Ecto neural progenitor cell (in vitro differentiated cells): ENCODE data around the gene COG7.
"Not testable (repeated sequence)": the region's sequence is repeated elsewhere in the genome, so short reads cannot be mapped to it uniquely, and the experiment has no call there.

Experiments
- DNase-seq: peaks from one replicate; pipeline ENCODE4 v3.0.0-alpha.2; 2018; ENCODE audit warnings: low spot score

COG7 gene

DNA sequence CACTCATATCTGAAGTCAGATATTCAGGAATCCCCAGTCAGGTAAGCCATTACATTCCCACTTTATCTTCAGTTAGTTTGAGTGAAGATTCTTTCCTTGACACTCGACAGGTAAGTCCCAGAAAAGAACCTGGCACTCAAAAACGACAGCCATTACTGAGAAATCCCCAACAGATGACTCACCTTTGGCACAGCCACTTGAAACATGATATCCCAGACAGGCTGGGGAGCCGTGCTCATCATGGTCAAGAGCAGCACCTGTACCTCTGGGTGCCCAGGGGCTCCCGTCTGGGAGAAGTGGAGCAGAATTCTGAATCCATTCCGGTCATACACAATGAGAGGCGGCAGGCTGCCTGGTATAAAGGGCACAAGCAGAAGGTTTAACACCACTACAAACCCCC is 16.8 kb upstream of the COG7 start:
- DNase-seq = no peak

DNA sequence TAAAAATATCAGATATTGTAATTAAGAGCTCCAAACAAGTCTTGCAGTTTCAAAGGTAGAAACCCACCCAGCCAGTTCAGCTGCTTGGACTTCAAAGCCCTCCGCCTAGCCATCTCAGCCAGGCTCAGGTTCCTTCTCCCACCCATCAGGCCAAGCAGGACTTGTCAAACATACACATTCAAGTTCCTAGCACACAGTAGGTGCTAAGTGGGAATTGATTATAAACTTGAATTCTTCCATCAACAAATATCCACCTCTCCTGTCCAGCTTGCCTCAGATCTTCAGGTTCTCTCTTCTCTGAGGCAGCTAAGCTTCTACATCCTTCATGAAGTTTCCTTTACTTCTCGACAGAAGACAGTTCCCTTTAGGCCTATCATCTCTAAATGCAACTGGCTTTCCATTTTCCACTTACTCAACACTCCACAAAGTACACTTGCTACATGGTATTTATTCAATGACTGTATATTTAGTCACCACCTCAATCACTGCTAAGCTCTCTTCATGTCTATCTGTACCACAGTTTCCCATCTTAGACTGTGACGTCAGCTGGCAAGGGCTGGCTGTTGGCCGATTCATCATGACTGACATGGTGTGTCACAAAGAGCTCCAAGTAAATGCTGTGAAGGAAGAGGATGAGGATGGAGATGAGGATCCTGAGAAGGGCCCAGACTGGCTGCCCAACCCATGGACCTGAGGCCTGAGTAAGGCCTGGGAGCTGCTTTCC is 13.3 kb upstream of the COG7 start:
- no peak for DNase-seq

DNA sequence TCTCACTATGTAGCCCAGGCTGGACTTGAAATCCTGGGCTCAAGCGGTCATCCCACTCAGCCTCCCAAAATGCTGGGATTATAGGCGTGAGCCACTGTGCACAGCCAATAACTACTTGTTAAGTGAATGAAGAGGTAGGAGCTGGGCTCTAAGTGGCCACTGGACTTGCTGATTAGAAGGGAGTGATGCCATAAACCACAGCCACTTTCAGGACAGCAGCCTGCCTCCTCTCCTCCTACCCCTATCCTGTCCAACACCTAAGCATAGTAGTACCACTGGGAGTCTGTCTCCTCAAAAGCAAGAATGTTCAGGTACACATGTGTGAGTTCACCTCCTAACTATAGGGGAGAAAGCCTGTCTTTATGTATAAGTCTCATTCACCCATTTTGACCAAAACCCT is 12.2 kb upstream of the COG7 start:
- DNase-seq = no peak

DNA sequence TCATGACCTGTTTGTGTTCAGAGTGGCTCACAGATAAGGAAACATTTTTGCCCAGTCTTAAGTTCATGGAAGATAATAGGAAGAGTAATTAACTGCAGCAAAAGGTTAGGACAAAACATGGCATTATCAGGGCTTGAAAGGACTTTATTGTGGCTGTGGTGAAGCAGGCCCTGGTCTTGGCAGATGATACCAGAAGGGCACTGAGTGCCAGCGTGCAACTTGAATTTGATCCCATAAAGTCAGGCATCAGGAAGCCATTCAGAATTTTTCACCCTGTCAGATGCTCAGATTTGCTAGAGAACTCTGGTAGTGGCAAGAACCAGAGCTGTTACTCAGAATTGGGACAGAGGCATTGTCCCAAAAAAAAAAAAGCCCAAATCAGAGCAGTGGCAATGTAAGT is 11.2 kb upstream of the COG7 start:
- DNase-seq = no peak

DNA sequence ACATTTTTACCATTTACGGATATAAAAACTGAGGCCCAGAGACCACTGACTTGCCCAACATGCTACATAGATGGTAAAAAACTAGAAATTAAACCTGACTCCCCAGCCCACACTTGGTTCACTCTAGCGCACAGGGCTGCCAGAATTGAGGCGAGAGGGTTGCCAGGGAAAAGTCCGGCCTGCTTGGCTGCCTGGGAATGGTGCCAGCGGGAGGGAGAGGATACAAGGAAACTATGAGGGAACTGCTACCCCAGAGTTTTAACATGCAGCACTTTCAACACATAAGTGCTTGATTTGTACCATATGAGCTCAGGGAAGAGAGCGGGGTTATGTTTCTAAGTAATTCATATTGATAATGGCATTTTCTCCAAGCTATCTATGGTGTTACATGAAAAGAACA is 10.0 kb upstream of the COG7 start:
- DNase-seq = not testable (repeated sequence)

DNA sequence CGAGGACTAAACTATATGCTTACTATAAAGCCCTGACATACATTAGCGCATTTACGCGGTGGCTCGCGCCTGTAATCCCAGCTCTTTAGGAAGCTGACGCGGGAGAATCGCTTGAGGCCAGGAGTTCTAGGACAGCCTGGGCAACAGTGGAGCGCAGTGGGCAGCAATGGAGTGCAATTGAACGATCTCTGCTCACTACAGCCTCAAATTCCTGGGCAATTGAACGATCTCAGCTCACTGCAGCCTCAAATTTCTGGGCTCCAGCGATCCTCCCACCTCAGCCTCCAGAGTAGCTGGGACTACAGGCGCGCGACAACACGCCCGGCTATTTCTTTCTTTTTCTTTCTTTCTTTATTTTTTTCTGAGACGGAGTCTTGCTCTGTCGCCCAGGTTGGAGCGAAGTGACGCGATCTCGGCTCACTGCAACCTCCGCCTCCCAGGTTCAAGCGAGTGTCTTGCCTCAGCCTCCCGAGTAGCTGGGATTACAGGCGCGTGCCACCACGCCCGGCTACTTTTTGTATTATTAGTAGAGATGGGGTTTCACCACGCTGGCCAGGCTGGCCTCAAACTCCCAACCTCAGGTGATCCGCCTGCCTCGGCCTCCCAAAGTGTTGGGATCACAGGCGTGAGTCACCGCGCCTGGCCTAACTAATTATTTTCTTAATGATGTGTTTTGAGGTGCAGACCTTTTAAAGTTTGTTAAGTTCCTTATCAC is 506 bp upstream of the COG7 start:
- DNase-seq = no peak

DNA sequence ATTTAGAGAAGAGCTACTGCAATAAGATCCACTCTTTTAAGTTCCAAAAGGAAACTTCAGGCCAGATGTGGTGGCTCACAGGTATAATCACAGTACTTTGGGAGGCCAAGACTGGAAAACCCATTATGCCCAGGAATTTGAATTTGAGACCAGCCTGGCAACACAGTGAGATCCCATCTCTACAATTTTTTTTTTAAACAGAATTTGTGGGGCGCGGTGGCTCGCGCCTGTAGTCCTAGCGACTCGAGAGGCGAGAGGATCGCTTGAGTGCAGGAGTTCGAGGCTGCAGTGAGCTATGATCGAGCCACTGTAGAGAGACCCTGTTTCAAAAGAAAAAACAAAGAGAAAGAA is 793 bp downstream of the COG7 start:
- DNase-seq = no peak

DNA sequence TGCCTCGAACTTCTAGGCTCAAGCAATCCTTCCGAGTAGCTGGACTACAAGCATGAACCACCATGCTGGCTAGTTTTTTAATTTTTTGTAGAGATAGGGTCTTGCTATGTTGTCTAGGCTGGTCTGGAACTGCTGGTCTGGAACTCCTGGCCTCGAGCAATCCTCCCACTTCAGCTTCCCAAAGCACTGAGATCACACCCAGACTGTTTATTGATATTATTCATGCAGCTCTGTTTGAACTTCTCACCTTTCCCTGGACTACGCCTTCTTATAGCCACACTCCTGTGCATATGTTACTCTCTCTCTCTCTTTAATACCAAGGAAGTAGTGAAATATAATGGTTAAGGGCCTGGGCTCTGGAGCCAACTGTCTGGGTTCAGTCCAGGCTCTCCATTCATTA is 4.6 kb downstream of the COG7 start:
- DNase-seq = no peak

DNA sequence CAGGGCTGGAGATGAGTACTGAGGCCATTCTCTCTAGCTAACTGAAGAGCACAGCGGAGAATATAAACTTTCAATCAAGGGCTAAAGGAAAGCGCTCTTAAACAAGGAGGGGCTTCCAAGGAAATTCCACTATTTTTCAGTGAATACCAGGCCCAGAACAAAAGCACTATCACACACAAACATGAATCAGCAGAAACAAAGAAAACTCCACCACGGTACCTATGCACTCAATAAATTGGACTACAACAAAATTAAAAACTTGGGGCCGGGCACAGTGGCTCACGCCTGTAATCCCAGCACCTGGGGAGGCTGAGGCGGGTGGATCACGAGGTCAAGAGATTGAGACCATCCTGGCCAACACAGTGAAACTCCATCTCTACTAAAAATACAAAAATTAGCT is 15.4 kb downstream of the COG7 start:
- not testable (repeated sequence) for DNase-seq

DNA sequence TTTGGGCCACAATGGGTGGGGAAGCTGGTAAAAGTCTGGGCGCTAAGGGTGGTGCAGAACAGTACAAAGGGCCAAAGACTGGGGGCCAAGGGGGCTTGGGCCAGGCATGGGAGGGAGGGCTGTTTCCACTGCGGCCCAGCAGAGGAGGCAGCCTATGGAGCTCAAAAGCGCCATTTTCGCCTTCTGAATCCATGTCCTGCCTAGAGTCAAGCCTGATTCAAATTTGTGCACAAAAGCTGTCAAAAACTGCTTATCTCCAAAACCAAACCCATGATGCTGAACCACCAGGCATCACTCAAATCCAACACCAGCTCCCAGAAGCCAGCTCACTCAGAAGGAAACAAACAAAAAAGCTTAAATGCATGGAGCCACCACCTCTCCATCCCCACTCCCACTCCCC is 16.0 kb downstream of the COG7 start:
- DNase-seq = no peak

DNA sequence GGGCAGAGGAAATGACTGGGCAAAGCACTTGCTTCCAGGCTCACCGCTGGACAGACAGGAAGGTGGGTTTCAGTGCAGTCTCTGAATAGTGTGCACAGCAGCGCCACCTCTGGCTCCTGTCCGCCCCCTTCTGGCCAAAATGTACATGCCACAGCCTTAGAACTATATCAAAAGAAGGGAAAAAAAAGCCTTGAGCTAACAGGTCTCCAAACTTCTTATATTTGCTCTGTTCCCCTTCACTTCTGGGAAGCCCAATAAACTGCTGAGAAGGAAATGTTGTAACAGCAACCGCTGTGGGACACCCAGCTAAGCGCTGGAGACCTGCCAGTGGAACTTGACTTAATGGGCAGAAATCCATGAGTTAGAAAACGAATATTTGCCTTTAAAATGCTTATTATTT is 17.5 kb downstream of the COG7 start:
- peak; percentile 77 for DNase-seq

DNA sequence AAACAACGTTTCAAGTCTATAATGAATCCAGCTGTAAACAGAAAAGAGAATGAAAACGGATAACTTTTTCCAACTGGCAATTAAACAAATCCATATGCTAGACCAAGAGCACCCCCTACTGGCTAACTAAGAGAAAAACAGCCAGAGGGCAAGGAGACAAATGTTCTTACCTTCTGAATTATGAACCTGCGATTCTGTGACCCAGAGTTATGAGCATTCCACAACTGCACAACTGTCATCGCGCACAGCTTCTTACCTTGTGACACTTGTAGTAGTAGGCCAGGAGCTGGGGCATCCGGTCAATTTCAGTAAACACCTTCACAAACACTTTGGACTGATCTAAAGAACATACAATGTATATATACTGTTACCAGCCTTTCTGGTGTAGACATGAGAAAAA is 18.6 kb downstream of the COG7 start:
- no peak for DNase-seq

DNA sequence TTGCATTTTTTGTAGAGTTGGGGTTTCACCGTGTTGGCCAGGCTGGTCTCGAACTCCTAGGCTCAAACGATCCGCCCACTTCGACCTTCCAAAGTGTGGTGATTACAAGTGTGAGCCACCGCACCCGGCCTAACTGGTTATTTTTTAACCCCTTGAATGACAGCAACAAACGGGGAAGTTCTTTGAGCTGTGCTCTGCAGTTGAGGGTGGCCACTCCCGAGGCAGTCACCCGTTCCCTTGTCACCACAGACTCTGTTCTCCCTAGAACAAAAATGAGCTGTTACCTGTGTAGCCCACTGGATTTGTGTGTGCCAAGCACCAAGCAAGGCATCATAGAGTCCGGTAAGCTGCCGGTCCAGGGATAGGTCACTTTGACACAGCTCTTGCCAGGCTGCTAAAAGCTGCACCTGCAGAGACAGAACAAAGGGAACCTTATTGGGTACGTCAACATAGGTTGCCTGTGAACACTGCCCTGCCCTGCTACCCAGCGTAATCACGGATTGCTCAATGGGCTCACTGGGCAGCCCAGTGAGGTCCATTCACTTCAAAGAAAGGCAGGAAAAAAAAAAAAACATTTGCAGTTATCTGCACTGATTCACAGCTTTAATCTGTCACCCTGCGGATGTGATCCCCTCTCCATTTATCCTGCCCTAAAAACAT is 19.6 kb downstream of the COG7 start:
- DNase-seq = no peak

DNA sequence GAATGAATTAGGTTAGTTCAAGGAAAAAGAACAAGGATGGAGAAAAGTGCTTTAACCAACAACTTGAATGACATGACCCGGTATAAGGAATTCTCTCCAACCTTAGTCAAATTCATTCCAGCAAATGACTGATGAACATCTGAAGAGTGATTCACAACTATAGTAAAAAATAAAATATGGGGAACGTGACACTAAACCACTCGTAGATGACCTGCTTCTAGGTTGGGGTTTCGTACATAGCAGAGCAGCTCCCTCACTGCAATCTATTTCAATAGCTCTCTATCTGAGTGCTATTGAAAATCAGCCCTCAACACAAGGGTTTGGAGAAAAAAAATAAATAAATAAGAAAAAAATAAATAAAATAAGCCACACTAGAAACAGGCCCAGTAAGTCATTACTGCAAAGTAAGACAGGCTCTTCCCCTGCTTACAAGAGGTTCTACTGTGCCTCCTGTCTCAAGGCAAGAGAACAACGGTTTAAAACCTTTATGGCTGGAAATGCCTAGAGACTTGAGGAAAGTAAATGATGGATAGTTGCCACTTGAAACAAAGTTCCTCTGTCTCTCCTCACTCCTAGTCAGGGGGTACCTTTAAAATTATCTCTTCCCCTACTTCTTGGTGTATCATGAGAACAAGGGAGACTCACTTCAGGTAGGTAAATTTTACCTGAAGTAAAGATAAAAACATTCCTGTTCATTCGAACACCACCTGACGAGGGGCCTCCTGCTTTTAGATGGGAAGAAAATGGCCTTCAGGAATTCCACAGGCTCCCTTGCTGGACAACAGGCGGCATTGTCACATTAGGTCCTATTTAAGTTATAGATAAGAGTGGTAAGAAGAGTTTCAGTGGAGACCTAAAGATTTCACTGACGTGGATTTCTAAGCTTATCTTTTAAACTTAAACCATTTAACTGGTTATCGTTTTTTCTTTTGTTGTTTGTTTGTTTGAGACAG is 20.5 kb downstream of the COG7 start:
- no peak for DNase-seq

DNA sequence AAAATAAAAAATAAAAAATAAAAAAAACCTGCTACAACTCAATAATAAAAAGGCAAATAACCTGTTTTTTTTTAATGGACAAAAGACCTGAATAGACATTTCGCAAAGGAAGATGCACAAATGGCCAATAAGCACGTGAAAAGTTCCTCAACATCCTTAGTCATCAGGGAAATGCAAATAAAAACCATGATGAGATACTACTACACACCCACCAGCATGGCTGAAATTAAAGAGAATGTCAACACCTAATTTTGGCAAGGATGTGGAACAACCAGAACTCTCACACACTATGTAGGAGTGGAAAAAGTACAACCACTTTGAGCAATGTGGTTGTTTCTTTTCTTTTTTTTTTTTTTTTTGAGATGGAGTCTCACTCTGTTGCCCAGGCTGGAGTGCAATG is 24.6 kb downstream of the COG7 start:
- DNase-seq = no peak

DNA sequence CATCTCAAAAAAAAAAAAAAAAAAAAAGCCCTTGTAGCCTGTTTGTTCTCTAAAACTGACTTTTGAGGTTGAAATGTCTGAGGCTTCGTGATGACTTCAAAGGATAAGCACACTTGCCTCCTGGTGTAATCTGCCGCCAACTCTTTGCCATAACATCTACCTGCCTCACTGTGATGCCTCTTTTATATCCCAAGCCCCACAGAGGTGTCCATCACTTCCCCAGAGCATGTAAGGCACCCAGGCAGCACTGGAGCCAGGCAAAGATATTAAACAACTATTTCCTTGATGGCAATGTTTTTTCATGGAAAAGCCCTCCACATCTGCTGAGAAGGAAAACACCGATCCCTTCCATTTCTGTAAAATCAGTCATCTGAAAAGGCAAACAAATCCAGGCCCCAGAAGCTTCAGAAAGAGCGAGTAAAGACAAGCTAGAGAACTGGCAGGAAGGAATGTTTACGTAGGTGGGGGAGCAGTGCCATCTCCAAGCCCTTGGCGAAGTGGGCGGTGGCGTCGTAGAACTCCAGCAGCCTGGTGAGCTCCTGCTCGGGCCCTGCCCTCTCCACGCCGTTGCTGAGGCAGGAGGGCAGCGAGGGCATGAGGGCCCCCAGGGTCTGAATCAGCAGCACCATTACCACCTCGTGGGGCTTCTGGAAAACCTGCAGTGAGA is 28.6 kb downstream of the COG7 start:
- DNase-seq = no peak

DNA sequence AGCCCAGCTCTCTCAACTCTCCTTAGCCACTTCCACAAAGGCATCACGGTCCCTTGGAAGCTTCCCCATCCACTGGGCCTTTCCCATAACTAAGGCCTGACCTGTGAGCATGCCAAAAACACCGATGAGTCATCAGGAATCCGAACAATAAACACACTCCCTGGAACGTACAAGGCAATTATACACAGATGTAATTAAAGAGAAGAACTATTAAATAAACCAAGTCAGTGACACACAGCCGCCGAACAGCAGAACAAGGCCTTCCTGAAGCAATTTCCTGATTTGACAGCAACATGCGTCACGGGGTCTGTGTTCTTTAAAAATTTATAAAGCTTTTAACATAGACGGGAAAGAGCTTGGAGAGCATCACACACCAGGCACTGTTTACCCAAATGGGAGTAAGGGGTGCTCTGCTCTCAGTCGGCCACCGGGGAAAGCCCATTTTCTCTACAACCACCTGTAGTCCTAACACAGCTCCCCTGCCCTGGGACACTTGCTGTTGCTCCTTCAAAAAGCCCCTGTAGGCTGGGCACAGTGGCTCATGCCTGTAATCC is 29.4 kb downstream of the COG7 start:
- DNase-seq = no peak

DNA sequence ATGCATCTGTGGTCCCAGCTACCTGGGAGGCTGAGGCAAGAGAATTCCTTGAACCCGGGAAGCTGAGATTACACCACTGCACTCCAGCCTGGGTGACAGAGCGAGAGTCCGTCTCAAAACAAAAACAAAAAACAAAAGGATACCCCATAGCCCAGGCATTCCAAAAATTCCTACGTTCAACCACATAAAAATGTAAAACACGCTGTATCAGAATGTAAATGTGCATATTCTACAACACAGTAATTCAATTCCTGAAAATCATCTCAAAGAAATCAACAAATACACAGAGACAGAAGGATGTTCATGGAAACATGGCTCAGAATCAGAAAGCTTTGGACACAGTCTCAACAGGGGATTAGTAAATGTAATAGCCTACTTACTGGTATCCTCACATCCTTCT is 33.0 kb downstream of the COG7 start:
- no peak for DNase-seq

DNA sequence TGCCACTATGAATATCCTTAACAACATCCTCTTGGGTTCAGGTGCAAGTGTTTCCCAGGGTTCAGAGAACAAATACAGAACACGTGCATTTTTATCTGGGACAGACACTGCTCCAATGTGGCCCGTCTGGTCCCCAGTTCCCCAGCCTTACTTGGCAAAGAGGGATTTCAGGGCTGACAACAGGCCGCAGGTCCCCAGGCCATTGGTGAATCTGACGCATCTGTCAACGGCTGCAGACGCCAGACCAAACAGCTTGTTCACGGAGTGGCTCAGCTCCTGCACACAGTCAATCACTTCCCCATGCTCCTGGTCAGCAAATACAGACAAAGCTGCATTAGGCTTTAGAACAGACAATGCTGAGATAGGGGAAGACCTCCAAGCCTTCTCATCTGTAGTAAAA is 36.2 kb downstream of the COG7 start:
- no peak for DNase-seq

DNA sequence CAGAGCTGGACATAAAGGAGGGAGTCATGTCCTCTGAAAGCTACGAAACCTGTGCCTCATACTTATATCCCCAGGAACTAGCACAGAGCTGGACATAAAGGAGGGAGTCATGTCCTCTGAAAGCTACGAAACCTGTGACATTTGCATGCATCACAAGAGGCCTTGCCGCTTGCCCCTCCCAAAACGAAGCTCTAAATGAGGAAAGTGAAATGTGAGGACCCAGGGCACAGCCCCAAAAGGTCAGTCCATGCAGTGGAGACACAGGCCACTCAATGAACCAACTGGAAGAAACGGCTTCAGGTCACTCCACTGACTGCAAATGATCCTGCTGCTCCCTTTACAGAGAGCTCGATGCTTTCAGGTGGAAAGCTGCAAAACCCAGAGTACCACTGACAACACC is 38.3 kb downstream of the COG7 start:
- DNase-seq = no peak

DNA sequence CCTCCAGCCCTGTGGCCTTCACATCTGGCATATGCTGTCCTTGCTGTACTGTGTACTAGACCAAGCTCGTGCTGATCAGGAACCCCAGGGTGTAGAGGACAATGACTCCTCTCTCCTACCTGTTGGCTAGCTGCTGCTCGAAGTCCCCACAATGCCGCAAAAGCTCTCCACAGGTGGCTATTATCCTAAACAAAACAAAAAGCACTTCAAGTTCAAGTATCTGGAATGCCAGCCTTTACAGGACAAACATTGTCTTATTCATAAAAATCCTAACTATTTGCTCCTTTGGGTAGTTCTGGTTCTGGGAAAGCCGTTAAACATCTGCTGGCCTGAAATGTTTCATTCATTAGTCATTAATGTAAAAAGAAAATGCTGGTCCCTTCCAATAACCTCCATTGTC is 42.8 kb downstream of the COG7 start:
- DNase-seq = no peak

DNA sequence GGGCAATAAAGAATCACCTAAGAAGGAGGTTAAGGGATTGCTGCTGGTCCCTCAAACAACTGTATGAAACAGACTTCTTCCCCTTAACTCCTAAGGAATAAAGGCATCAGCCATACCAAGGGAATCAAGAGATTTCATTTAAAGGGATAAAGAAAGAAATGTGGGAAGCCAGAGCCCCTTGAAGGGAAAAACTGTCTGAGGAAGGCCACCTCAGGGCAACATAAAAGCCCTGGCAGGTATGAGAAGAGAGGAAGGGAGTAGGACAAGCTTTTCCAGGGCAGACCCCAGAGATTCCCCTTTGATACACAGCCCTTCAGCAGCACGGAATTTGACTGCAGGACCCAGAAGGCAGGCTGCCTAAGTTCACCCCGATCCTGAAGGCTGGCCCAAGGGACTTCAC is 43.5 kb downstream of the COG7 start:
- DNase-seq = no peak
